B cell (primary cell): ENCODE measurements around the gene B4GALT3.

ENCODE experiments used
- CTCF ChIP-seq: fragments of 200-600 bp; IDR thresholded peaks from one replicate; pipeline ENCODE4 v1.8.0; 2022; ENCODE audit warnings: antibody characterized with exemption, mild to moderate bottlenecking
- EZH2 ChIP-seq: IDR thresholded peaks from 2 replicates; pipeline ENCODE4 v1.6.1; 2012; ENCODE audit warnings: borderline replicate concordance, low read depth, mild to moderate bottlenecking, moderate library complexity, low read length; ENCODE audit not compliant: insufficient read depth, poor library complexity, severe bottlenecking

- TF ChIP-seq CTCF (no peak), EZH2 (no peak)
These were observed 44.0 kb downstream of the B4GALT3 start for GRCh38 chr1:161133220-161133740.
